HepG2 (cell line): ENCODE results near the gene SEMA4C. TPM values are rescaled to one million over a fixed set of nuclear protein-coding genes. Genes with fewer than 3 reads are reported as not detected.

Experiments
- ATRX ChIP-seq: sonication (generic); formaldehyde crosslinking; IDR thresholded peaks from 2 replicates; pipeline ENCODE4 v1.4.0; 2020; ENCODE audit warnings: missing genetic modification reagents, borderline replicate concordance
- DPF2 ChIP-seq: sonication (generic); formaldehyde crosslinking; IDR thresholded peaks from 2 replicates; pipeline ENCODE4 v1.4.0; 2020; ENCODE audit warnings: mild to moderate bottlenecking, low read depth, missing genetic modification reagents, borderline replicate concordance
- FOSL2 ChIP-seq: sonication (generic); formaldehyde crosslinking; IDR thresholded peaks from 2 replicates; pipeline ENCODE4 v1.4.0; 2020; ENCODE audit warnings: missing genetic modification reagents
- HNRNPL ChIP-seq: fragments of 200-400 bp; formaldehyde crosslinking; IDR thresholded peaks from 2 replicates; pipeline ENCODE4 v1.6.1; 2017; ENCODE audit warnings: mild to moderate bottlenecking, low read depth, low read length
- HOXA7 ChIP-seq: sonication (generic); formaldehyde crosslinking; IDR thresholded peaks from 2 replicates; pipeline ENCODE4 v1.8.1; 2022; ENCODE audit warnings: mild to moderate bottlenecking, missing genetic modification reagents, moderate library complexity
- IRF2 ChIP-seq: IDR thresholded peaks from 2 replicates; pipeline ENCODE4 v1.6.1; 2018; ENCODE audit warnings: missing genetic modification reagents, missing compliant biosample characterization
- JUNB ChIP-seq: sonication (generic); formaldehyde crosslinking; IDR thresholded peaks from 2 replicates; pipeline ENCODE4 v1.8.0; 2022; ENCODE audit warnings: missing genetic modification reagents, mild to moderate bottlenecking, borderline replicate concordance
- MAFG ChIP-seq: sonication (generic); formaldehyde crosslinking; IDR thresholded peaks from 2 replicates; pipeline ENCODE4 v1.5.1; 2020; ENCODE audit warnings: mild to moderate bottlenecking, missing genetic modification reagents
- MED1 ChIP-seq: sonication (generic); formaldehyde crosslinking; IDR thresholded peaks from 2 replicates; pipeline ENCODE4 v1.4.0; 2020; ENCODE audit warnings: missing genetic modification reagents
- MLLT10 ChIP-seq: sonication (generic); formaldehyde crosslinking; IDR thresholded peaks from 2 replicates; pipeline ENCODE4 v1.4.0; 2020; ENCODE audit warnings: missing genetic modification reagents
- MYC ChIP-seq: sonication (generic); formaldehyde crosslinking; IDR thresholded peaks from 2 replicates; pipeline ENCODE4 v1.9.0; 2021; ENCODE audit warnings: missing genetic modification reagents, borderline replicate concordance
- SP5 ChIP-seq: IDR thresholded peaks from 2 replicates; pipeline ENCODE4 v1.6.1; 2016; ENCODE audit warnings: low read depth, borderline replicate concordance
- ZBTB20 ChIP-seq: sonication (generic); formaldehyde crosslinking; IDR thresholded peaks from 2 replicates; pipeline ENCODE4 v1.8.1; 2023; ENCODE audit warnings: missing genetic modification reagents, low read depth, mild to moderate bottlenecking, borderline replicate concordance
- ZBTB38 ChIP-seq: sonication (generic); formaldehyde crosslinking; IDR thresholded peaks from 2 replicates; pipeline ENCODE4 v1.5.1; 2020; ENCODE audit warnings: mild to moderate bottlenecking, missing genetic modification reagents
- ZFAT ChIP-seq: sonication (generic); formaldehyde crosslinking; conservative IDR thresholded peaks from 2 replicates; pipeline ENCODE4 v1.8.1; 2023; ENCODE audit warnings: missing genetic modification reagents, inconsistent platforms
- ZNF251 ChIP-seq: sonication (generic); formaldehyde crosslinking; IDR thresholded peaks from 2 replicates; pipeline ENCODE4 v1.9.0; 2021; ENCODE audit warnings: mild to moderate bottlenecking, missing genetic modification reagents
- ZNF761 ChIP-seq: sonication (generic); formaldehyde crosslinking; conservative IDR thresholded peaks from 2 replicates; pipeline ENCODE4 v1.4.0; 2020; ENCODE audit warnings: mild to moderate bottlenecking, missing genetic modification reagents
- ZSCAN12 ChIP-seq: sonication (generic); formaldehyde crosslinking; IDR thresholded peaks from 2 replicates; pipeline ENCODE4 v1.9.0; 2021; ENCODE audit warnings: mild to moderate bottlenecking, missing genetic modification reagents
- polyA plus RNA-seq, 8 experiments: library from polyadenylated mRNA; depleted of rRNA in 3 of 8; stranded (reverse) in 7 of 8; unstranded in 1 of 8; fragments of >200 nt; fragmentation: Illumina TruSeq in 4 of 8; extraction: Trizol in 4 of 8; gene quantifications; 2 replicates each; pipeline versions ENCODE4 v1.2.1 to v1.2.3, GENCODE V29; 2011 to 2016; ENCODE audit warnings: low read depth in 4 of 8, missing spikeins in 1 of 8, mixed read lengths in 1 of 8; ENCODE audit not compliant: insufficient read depth in 1 of 8
- total RNA-seq, 5 experiments: library from RNA; depleted of rRNA; stranded (reverse); fragments of >200 nt; fragmentation: Illumina TruSeq; extraction: Trizol; gene quantifications; 2 replicates each; pipeline ENCODE4 v1.2.3, GENCODE V29; 2016; ENCODE audit warnings: low read depth in 1 of 5
- TF ChIP-seq, protein P1 (sequence below): sonication (generic); formaldehyde crosslinking; IDR thresholded peaks from 2 replicates; pipeline ENCODE4 v1.8.0; 2022; ENCODE audit warnings: mild to moderate bottlenecking, missing genetic modification reagents, moderate library complexity
- TF ChIP-seq, protein P2 (sequence below): sonication (generic); formaldehyde crosslinking; IDR thresholded peaks from 2 replicates; pipeline ENCODE4 v1.5.1; 2020; ENCODE audit warnings: mild to moderate bottlenecking, missing genetic modification reagents, borderline replicate concordance
- TF ChIP-seq, protein P3 (sequence below): sonication (generic); formaldehyde crosslinking; conservative IDR thresholded peaks from 2 replicates; pipeline ENCODE4 v1.4.0; 2020; ENCODE audit warnings: missing genetic modification reagents

SEMA4C gene
- total and polyA plus RNA-seq, 2 of the 13 experiments (the other 11 are each of a cell fraction or from before 2014, with no cell fraction given), result 25.9 to 46.6 TPM

DNA sequence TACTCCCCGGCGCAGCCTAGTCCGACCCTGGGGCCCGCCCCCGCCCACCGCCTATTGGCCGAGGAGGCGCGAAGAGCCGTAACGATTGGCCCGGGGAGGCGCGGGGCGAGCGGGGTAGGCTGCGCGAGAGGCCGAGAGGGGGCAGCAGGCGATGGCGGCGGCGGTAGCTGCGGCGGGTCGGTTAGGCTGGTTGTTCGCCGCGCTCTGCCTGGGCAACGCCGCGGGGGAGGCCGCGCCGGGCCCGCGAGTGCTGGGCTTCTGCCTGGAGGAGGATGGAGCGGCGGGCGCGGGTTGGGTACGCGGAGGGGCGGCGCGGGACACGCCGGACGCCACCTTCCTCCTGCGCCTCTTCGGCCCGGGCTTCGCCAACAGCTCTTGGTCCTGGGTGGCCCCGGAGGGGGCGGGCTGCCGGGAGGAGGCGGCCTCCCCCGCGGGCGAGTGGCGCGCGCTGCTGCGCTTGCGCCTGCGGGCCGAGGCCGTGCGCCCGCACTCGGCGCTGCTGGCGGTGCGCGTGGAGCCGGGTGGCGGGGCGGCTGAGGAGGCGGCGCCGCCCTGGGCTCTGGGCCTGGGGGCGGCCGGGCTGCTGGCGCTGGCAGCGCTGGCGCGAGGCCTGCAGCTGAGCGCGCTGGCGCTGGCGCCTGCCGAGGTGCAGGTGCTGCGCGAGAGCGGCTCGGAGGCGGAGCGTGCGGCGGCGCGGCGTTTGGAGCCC is 53.6 kb downstream of the SEMA4C start, which contains the start of gene CNNM3 (continued):
- TF ChIP-seq HNRNPL (peak; percentile 54; the same call in 1 of the 2 replicates), IRF2 (CRISPR knock-in tag) (no peak), ZSCAN12 (CRISPR knock-in tag) (no peak), DPF2 (CRISPR knock-in tag) (no peak), SP5 (CRISPR knock-in tag) (no peak), FOSL2 (CRISPR knock-in tag) (no peak; the same call in 1 of the 2 replicates), ZNF251 (CRISPR knock-in tag) (0 out of 2 replicates have a peak, but pooled peaks have one; percentile 65), ATRX (CRISPR knock-in tag) (no peak), MLLT10 (CRISPR knock-in tag) (no peak), ZFAT (CRISPR knock-in tag) (no peak), HOXA7 (CRISPR knock-in tag) (no peak), MED1 (CRISPR knock-in tag) (peak; percentile 54), JUNB (CRISPR knock-in tag) (no peak), MYC (CRISPR knock-in tag) (peak; percentile 36; the same call in 1 of the 2 replicates), MAFG (CRISPR knock-in tag) (no peak), ZBTB20 (CRISPR knock-in tag) (peak; percentile 60; the same call in 1 of the 2 replicates), ZBTB38 (CRISPR knock-in tag) (peak; percentile 77; the same call in 1 of the 2 replicates), ZNF761 (CRISPR knock-in tag) (peak; percentile 97)
- TF ChIP-seq, protein P1, sequence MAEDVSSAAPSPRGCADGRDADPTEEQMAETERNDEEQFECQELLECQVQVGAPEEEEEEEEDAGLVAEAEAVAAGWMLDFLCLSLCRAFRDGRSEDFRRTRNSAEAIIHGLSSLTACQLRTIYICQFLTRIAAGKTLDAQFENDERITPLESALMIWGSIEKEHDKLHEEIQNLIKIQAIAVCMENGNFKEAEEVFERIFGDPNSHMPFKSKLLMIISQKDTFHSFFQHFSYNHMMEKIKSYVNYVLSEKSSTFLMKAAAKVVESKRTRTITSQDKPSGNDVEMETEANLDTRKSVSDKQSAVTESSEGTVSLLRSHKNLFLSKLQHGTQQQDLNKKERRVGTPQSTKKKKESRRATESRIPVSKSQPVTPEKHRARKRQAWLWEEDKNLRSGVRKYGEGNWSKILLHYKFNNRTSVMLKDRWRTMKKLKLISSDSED (CRISPR knock-in tag), result no peak
- TF ChIP-seq, protein P2, sequence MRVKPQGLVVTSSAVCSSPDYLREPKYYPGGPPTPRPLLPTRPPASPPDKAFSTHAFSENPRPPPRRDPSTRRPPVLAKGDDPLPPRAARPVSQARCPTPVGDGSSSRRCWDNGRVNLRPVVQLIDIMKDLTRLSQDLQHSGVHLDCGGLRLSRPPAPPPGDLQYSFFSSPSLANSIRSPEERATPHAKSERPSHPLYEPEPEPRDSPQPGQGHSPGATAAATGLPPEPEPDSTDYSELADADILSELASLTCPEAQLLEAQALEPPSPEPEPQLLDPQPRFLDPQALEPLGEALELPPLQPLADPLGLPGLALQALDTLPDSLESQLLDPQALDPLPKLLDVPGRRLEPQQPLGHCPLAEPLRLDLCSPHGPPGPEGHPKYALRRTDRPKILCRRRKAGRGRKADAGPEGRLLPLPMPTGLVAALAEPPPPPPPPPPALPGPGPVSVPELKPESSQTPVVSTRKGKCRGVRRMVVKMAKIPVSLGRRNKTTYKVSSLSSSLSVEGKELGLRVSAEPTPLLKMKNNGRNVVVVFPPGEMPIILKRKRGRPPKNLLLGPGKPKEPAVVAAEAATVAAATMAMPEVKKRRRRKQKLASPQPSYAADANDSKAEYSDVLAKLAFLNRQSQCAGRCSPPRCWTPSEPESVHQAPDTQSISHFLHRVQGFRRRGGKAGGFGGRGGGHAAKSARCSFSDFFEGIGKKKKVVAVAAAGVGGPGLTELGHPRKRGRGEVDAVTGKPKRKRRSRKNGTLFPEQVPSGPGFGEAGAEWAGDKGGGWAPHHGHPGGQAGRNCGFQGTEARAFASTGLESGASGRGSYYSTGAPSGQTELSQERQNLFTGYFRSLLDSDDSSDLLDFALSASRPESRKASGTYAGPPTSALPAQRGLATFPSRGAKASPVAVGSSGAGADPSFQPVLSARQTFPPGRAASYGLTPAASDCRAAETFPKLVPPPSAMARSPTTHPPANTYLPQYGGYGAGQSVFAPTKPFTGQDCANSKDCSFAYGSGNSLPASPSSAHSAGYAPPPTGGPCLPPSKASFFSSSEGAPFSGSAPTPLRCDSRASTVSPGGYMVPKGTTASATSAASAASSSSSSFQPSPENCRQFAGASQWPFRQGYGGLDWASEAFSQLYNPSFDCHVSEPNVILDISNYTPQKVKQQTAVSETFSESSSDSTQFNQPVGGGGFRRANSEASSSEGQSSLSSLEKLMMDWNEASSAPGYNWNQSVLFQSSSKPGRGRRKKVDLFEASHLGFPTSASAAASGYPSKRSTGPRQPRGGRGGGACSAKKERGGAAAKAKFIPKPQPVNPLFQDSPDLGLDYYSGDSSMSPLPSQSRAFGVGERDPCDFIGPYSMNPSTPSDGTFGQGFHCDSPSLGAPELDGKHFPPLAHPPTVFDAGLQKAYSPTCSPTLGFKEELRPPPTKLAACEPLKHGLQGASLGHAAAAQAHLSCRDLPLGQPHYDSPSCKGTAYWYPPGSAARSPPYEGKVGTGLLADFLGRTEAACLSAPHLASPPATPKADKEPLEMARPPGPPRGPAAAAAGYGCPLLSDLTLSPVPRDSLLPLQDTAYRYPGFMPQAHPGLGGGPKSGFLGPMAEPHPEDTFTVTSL (CRISPR knock-in tag), result no peak
- TF ChIP-seq, protein P3, sequence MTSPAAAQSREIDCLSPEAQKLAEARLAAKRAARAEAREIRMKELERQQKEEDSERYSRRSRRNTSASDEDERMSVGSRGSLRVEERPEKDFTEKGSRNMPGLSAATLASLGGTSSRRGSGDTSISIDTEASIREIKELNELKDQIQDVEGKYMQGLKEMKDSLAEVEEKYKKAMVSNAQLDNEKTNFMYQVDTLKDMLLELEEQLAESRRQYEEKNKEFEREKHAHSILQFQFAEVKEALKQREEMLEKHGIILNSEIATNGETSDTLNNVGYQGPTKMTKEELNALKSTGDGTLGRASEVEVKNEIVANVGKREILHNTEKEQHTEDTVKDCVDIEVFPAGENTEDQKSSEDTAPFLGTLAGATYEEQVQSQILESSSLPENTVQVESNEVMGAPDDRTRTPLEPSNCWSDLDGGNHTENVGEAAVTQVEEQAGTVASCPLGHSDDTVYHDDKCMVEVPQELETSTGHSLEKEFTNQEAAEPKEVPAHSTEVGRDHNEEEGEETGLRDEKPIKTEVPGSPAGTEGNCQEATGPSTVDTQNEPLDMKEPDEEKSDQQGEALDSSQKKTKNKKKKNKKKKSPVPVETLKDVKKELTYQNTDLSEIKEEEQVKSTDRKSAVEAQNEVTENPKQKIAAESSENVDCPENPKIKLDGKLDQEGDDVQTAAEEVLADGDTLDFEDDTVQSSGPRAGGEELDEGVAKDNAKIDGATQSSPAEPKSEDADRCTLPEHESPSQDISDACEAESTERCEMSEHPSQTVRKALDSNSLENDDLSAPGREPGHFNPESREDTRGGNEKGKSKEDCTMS (CRISPR knock-in tag), result no peak
